ENCODE data around the gene PTPRCAP.

DNA sequence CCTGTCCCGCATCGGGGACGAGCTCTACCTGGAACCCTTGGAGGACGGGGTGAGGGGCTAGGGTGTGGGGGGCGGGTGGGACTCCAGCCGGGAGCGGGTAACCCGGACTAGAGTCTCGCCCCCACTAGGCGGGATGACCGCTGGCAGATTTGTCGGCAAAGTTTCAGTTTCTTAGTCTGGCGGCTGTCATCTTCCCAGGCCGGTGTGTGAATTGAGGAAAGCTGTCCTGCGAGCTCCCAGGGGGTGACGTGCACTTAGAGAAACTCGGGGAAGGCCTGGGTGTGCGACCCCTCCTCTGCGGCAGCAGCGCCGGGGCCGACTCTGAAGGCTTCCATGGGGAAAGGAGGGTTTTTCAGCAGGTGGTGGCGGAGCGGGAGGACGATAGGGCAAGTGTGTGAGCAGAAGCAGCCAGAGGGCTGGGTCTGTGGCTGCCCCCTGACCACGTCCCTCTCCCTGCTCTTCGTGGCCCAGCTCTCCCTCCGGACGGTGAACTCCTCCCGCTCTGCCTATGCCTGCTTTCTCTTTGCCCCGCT, 45.2 kb downstream of the PTPRCAP start:
- TF ChIP-seq, protein P1, sequence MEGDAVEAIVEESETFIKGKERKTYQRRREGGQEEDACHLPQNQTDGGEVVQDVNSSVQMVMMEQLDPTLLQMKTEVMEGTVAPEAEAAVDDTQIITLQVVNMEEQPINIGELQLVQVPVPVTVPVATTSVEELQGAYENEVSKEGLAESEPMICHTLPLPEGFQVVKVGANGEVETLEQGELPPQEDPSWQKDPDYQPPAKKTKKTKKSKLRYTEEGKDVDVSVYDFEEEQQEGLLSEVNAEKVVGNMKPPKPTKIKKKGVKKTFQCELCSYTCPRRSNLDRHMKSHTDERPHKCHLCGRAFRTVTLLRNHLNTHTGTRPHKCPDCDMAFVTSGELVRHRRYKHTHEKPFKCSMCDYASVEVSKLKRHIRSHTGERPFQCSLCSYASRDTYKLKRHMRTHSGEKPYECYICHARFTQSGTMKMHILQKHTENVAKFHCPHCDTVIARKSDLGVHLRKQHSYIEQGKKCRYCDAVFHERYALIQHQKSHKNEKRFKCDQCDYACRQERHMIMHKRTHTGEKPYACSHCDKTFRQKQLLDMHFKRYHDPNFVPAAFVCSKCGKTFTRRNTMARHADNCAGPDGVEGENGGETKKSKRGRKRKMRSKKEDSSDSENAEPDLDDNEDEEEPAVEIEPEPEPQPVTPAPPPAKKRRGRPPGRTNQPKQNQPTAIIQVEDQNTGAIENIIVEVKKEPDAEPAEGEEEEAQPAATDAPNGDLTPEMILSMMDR (IDR thresholded peaks at IDR 0.05), result no peak
- TF ChIP-seq POLR2A (IDR thresholded peaks at IDR 0.05), result no peak
